HEK293 (cell line): ENCODE results near the gene DOCK3.

Source experiments
- CTCF ChIP-seq: fragments of 450-650 bp; formaldehyde crosslinking; IDR thresholded peaks from 2 replicates; pipeline ENCODE4 v1.5.1; 2016; ENCODE audit warnings: missing biosample characterization, missing genetic modification characterization
- KLF8 ChIP-seq: fragments of 450-650 bp; formaldehyde crosslinking; IDR thresholded peaks from 2 replicates; pipeline ENCODE4 v1.5.1; 2016; ENCODE audit warnings: missing biosample characterization, missing genetic modification characterization
- TCF7L2 ChIP-seq: IDR thresholded peaks from 2 replicates; pipeline ENCODE4 v1.6.1; 2011; ENCODE audit warnings: low read depth, mild to moderate bottlenecking, inconsistent platforms, low read length, moderate library complexity, borderline replicate concordance
- ZFP41 ChIP-seq: fragments of 450-650 bp; formaldehyde crosslinking; IDR thresholded peaks from 2 replicates; pipeline ENCODE4 v1.5.1; 2016; ENCODE audit warnings: missing biosample characterization, missing genetic modification characterization, borderline replicate concordance
- ZNF341 ChIP-seq: fragments of 450-650 bp; formaldehyde crosslinking; IDR thresholded peaks from 2 replicates; pipeline ENCODE4; 2016; ENCODE audit warnings: low read depth, missing biosample characterization, missing genetic modification characterization
- ZNF518A ChIP-seq: fragments of 450-650 bp; formaldehyde crosslinking; conservative IDR thresholded peaks from 2 replicates; pipeline ENCODE4 v1.5.1; 2016; ENCODE audit warnings: low read depth, missing biosample characterization, missing genetic modification characterization
- TF ChIP-seq, protein P1 (sequence below): fragments of 450-650 bp; formaldehyde crosslinking; IDR thresholded peaks from 2 replicates; pipeline ENCODE4 v1.5.1; 2016; ENCODE audit warnings: missing biosample characterization, missing genetic modification characterization
- TF ChIP-seq, protein P2 (sequence below): fragments of 450-650 bp; formaldehyde crosslinking; IDR thresholded peaks from 2 replicates; pipeline ENCODE4 v1.5.1; 2016; ENCODE audit warnings: missing biosample characterization, missing genetic modification characterization
- TF ChIP-seq, protein P3 (sequence below): fragments of 450-650 bp; formaldehyde crosslinking; IDR thresholded peaks from 2 replicates; pipeline ENCODE4 v1.5.1; 2016; ENCODE audit warnings: missing biosample characterization, missing genetic modification characterization
- TF ChIP-seq, protein P4 (sequence below): fragments of 450-650 bp; formaldehyde crosslinking; IDR thresholded peaks from 2 replicates; pipeline ENCODE4 v1.5.1; 2017; ENCODE audit warnings: missing biosample characterization, missing genetic modification characterization

DNA sequence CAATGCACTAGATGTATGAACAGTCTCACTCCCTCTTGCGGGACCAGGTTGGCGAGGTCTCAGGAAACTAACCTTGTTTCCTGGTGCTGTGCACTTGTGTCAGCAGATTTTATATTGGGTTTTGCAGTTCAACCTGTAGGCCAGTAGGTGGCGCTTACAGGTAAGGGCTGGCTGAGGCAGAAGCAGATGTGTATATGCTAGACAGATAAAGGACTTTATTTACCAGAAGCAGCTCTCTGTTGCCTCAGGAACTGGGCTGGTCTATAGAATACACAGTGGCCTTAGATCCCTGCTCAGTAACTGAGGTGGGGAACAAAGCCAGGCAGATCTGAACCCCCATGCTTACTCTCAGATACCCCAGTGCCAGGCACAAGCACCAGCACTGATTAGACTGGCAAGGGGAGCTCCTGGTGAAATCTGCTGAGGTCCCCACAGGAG is 296.8 kb downstream of the DOCK3 start:
- no peak for TF ChIP-seq KLF8 (tag by site-specific recombination)
- no peak for TF ChIP-seq TCF7L2
- TF ChIP-seq, protein P1, sequence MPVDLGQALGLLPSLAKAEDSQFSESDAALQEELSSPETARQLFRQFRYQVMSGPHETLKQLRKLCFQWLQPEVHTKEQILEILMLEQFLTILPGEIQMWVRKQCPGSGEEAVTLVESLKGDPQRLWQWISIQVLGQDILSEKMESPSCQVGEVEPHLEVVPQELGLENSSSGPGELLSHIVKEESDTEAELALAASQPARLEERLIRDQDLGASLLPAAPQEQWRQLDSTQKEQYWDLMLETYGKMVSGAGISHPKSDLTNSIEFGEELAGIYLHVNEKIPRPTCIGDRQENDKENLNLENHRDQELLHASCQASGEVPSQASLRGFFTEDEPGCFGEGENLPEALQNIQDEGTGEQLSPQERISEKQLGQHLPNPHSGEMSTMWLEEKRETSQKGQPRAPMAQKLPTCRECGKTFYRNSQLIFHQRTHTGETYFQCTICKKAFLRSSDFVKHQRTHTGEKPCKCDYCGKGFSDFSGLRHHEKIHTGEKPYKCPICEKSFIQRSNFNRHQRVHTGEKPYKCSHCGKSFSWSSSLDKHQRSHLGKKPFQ (tag by site-specific recombination) = no peak
- TF ChIP-seq, protein P2, sequence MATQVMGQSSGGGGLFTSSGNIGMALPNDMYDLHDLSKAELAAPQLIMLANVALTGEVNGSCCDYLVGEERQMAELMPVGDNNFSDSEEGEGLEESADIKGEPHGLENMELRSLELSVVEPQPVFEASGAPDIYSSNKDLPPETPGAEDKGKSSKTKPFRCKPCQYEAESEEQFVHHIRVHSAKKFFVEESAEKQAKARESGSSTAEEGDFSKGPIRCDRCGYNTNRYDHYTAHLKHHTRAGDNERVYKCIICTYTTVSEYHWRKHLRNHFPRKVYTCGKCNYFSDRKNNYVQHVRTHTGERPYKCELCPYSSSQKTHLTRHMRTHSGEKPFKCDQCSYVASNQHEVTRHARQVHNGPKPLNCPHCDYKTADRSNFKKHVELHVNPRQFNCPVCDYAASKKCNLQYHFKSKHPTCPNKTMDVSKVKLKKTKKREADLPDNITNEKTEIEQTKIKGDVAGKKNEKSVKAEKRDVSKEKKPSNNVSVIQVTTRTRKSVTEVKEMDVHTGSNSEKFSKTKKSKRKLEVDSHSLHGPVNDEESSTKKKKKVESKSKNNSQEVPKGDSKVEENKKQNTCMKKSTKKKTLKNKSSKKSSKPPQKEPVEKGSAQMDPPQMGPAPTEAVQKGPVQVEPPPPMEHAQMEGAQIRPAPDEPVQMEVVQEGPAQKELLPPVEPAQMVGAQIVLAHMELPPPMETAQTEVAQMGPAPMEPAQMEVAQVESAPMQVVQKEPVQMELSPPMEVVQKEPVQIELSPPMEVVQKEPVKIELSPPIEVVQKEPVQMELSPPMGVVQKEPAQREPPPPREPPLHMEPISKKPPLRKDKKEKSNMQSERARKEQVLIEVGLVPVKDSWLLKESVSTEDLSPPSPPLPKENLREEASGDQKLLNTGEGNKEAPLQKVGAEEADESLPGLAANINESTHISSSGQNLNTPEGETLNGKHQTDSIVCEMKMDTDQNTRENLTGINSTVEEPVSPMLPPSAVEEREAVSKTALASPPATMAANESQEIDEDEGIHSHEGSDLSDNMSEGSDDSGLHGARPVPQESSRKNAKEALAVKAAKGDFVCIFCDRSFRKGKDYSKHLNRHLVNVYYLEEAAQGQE (tag by site-specific recombination) = no peak
- TF ChIP-seq, protein P3, sequence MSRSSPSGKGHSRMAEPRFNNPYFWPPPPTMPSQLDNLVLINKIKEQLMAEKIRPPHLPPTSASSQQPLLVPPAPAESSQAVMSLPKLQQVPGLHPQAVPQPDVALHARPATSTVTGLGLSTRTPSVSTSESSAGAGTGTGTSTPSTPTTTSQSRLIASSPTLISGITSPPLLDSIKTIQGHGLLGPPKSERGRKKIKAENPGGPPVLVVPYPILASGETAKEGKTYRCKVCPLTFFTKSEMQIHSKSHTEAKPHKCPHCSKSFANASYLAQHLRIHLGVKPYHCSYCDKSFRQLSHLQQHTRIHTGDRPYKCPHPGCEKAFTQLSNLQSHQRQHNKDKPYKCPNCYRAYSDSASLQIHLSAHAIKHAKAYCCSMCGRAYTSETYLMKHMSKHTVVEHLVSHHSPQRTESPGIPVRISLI (tag by site-specific recombination) = no peak
- TF ChIP-seq CTCF (tag by site-specific recombination) = no peak
- no peak for TF ChIP-seq ZNF341 (tag by site-specific recombination)
- TF ChIP-seq ZFP41 (tag by site-specific recombination) = no peak
- TF ChIP-seq, protein P4, sequence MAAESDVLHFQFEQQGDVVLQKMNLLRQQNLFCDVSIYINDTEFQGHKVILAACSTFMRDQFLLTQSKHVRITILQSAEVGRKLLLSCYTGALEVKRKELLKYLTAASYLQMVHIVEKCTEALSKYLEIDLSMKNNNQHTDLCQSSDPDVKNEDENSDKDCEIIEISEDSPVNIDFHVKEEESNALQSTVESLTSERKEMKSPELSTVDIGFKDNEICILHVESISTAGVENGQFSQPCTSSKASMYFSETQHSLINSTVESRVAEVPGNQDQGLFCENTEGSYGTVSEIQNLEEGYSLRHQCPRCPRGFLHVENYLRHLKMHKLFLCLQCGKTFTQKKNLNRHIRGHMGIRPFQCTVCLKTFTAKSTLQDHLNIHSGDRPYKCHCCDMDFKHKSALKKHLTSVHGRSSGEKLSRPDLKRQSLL (tag by site-specific recombination) = no peak
- no peak for TF ChIP-seq ZNF518A
